Measurements from ENCODE around the gene TMEM139. TPM values are rescaled to one million over a fixed set of nuclear protein-coding genes. Genes with fewer than 3 reads are reported as not detected.
"Not testable (repeated sequence)": the region's sequence is repeated elsewhere in the genome, so short reads cannot be mapped to it uniquely, and the experiment has no call there.

The TMEM139 gene
- total and polyA plus RNA-seq, 5 donors, result 3.6 to 10.9 (median 4.7) TPM

GRCh38 chr7:143257501-143257900 lies 27.3 kb upstream of the TMEM139 start:
- Histone ChIP-seq H3K4me1 (ENCODE audit: control insufficient read depth, insufficient read depth, low read length) (no peaks in the 10 kb centered on the region), H3K27me3 (ENCODE audit: control insufficient read depth, insufficient read depth) (no peaks in the 10 kb centered on the region), H3K27ac (ENCODE audit: low read length) (no peak overlapping the region), H3K4me3 (ENCODE audit: low read length) (no peak overlapping the region), H3K9me3 (ENCODE audit: control insufficient read depth, low read length) (no peaks in the 10 kb centered on the region)
- 84% methylated on average over 5 of the region's 5 CpGs for WGBS
- intact Hi-C loops (cut with DNase I), result no loop called here
- ATAC-seq (no peak), DNase-seq (no peak)

- H3K4me3 ChIP-seq (ENCODE audit: low read length), result no peak overlapping the region
- intact Hi-C loops (cut with DNase I), result no loop called here
- H3K9me3 ChIP-seq (ENCODE audit: control insufficient read depth, low read length), result no peaks in the 10 kb centered on the region
- no peak for ATAC-seq
- H3K4me1 ChIP-seq (ENCODE audit: control insufficient read depth, insufficient read depth, low read length), result no peaks in the 10 kb centered on the region
- DNase-seq, result no peak
- H3K27ac ChIP-seq (ENCODE audit: low read length), result no peak overlapping the region
- WGBS, result 31% methylated on average over 2 of the region's 2 CpGs
- no peaks in the 10 kb centered on the region for H3K27me3 ChIP-seq (ENCODE audit: control insufficient read depth, insufficient read depth)
Observed at GRCh38 chr7:143258831-143259230, 25.9 kb upstream of the TMEM139 start.

- Histone ChIP-seq H3K27me3 (ENCODE audit: control insufficient read depth, insufficient read depth) (no peaks in the 10 kb centered on the region), H3K4me3 (ENCODE audit: low read length) (no peak overlapping the region), H3K4me1 (ENCODE audit: control insufficient read depth, insufficient read depth, low read length) (peaks cover 5% of the 10 kb centered on the region), H3K9me3 (ENCODE audit: control insufficient read depth, low read length) (no peaks in the 10 kb centered on the region), H3K27ac (ENCODE audit: low read length) (no peak overlapping the region)
- intact Hi-C loops (cut with DNase I), result loop anchor here in 2 of 4 donors (10.0 kb wide), 2 partner anchors 125 to 155 kb away; partner anchors contain the start of gene ZYX (in 1 of the 2)
- 83% methylated on average over 2 of the region's 2 CpGs for WGBS
- DNase-seq (no peak), ATAC-seq (no peak)
Observed at GRCh38 chr7:143259765-143260164, 25.0 kb upstream of the TMEM139 start.

GRCh38 chr7:143261901-143262300 lies 22.9 kb upstream of the TMEM139 start:
- Histone ChIP-seq H3K27me3 (ENCODE audit: control insufficient read depth, insufficient read depth) (no peaks in the 10 kb centered on the region), H3K4me1 (ENCODE audit: control insufficient read depth, insufficient read depth, low read length) (peaks cover 10% of the 10 kb centered on the region), H3K4me3 (ENCODE audit: low read length) (no peak overlapping the region), H3K27ac (ENCODE audit: low read length) (no peak overlapping the region), H3K9me3 (ENCODE audit: control insufficient read depth, low read length) (no peaks in the 10 kb centered on the region)
- intact Hi-C loops (cut with DNase I), result loop anchor here in 2 of 4 donors (10.0 kb wide), 2 partner anchors 123 to 153 kb away; partner anchors contain the start of gene ZYX (in 1 of the 2)
- 89% methylated on average over 1 of the region's 1 CpG for WGBS
- ATAC-seq (no peak), DNase-seq (no peak)

- DNase-seq (peak; percentile 91 to 96 (median 95)), ATAC-seq (peak; percentile 98 to 99)
- peak within 1 kb of the TSS; percentile 98 for H3K27ac ChIP-seq (ENCODE audit: low read length)
- peaks cover 10% of the 10 kb centered on the region for H3K4me1 ChIP-seq (ENCODE audit: control insufficient read depth, insufficient read depth, low read length)
- under 1% methylated on average over 48 of the region's 48 CpGs for WGBS
- peak within 1 kb of the TSS; percentile 75 for H3K4me3 ChIP-seq (ENCODE audit: low read length)
- no peaks in the 10 kb centered on the region for H3K27me3 ChIP-seq (ENCODE audit: control insufficient read depth, insufficient read depth)
- no peaks in the 10 kb centered on the region for H3K9me3 ChIP-seq (ENCODE audit: control insufficient read depth, low read length)
- intact Hi-C loops (cut with DNase I), result loop anchor here in 2 of 4 donors (10.0 kb wide), 2 partner anchors 121 to 151 kb away; partner anchors contain the start of gene ZYX (in 1 of the 2)
Observed at GRCh38 chr7:143263266-143264195, 21.2 kb upstream of the TMEM139 start, which contains the start of gene GSTK1. Gene GSTK1, plus strand, starts transcription at chr7:143263441. Its CDS starts 73 bp downstream, at chr7:143263514.

GRCh38 chr7:143264196-143264568 lies 20.6 kb upstream of the TMEM139 start:
- Histone ChIP-seq H3K4me3 (ENCODE audit: low read length) (peak overlapping the region; percentile 75), H3K27ac (ENCODE audit: low read length) (peak overlapping the region; percentile 98)
- intact Hi-C loops (cut with DNase I), result loop anchor here in 2 of 4 donors (10.0 kb wide), 2 partner anchors 121 to 151 kb away; partner anchors contain the start of gene ZYX (in 1 of the 2)
- not testable (repeated sequence) for H3K27me3 ChIP-seq (ENCODE audit: control insufficient read depth, insufficient read depth); ATAC-seq; DNase-seq; H3K4me1 ChIP-seq (ENCODE audit: control insufficient read depth, insufficient read depth, low read length); H3K9me3 ChIP-seq (ENCODE audit: control insufficient read depth, low read length)
- 51% methylated on average over 15 of the region's 15 CpGs for WGBS

- peak in 2 of 3 donors; percentile 53 to 59 for DNase-seq
- 62% methylated on average over 15 of the region's 15 CpGs for WGBS
- H3K4me3 ChIP-seq (ENCODE audit: low read length), result no peak overlapping the region
Observed at GRCh38 chr7:143265017-143265693, 19.6 kb upstream of the TMEM139 start.

GRCh38 chr7:143269251-143269650 lies 15.5 kb upstream of the TMEM139 start:
- 74% methylated on average over 5 of the region's 5 CpGs for WGBS
- no peaks in the 10 kb centered on the region for H3K9me3 ChIP-seq (ENCODE audit: control insufficient read depth, low read length)
- DNase-seq, result no peak
- H3K27me3 ChIP-seq (ENCODE audit: control insufficient read depth, insufficient read depth), result no peaks in the 10 kb centered on the region
- intact Hi-C loops (cut with DNase I), result loop anchor here in 2 of 4 donors (10.0 kb wide), 2 partner anchors 116 to 146 kb away; partner anchors contain the start of gene ZYX (in 1 of the 2)
- H3K4me3 ChIP-seq (ENCODE audit: low read length), result no peak overlapping the region
- H3K27ac ChIP-seq (ENCODE audit: low read length), result no peak overlapping the region
- peak in 1 of 2 donors; percentile 40 for ATAC-seq
- peaks cover 10% of the 10 kb centered on the region for H3K4me1 ChIP-seq (ENCODE audit: control insufficient read depth, insufficient read depth, low read length)

More at GRCh38 chr7:143265017-143265693, 19.6 kb upstream of the TMEM139 start:
- Histone ChIP-seq H3K4me1 (ENCODE audit: control insufficient read depth, insufficient read depth, low read length) (peaks cover 10% of the 10 kb centered on the region), H3K9me3 (ENCODE audit: control insufficient read depth, low read length) (no peaks in the 10 kb centered on the region), H3K27ac (ENCODE audit: low read length) (peak overlapping the region; percentile 25), H3K27me3 (ENCODE audit: control insufficient read depth, insufficient read depth) (no peaks in the 10 kb centered on the region)
- intact Hi-C loops (cut with DNase I), result loop anchor here in 2 of 4 donors (10.0 kb wide), 2 partner anchors 120 to 150 kb away; partner anchors contain the start of gene ZYX (in 1 of the 2)
- ATAC-seq, result no peak

GRCh38 chr7:143271240-143271639 lies 13.5 kb upstream of the TMEM139 start:
- Histone ChIP-seq H3K9me3 (ENCODE audit: control insufficient read depth, low read length) (no peaks in the 10 kb centered on the region), H3K4me1 (ENCODE audit: control insufficient read depth, insufficient read depth, low read length) (no peaks in the 10 kb centered on the region), H3K4me3 (ENCODE audit: low read length) (no peak overlapping the region), H3K27me3 (ENCODE audit: control insufficient read depth, insufficient read depth) (no peaks in the 10 kb centered on the region), H3K27ac (ENCODE audit: low read length) (no peak overlapping the region)
- no peak for DNase-seq
- intact Hi-C loops (cut with DNase I), result no loop called here
- ATAC-seq, result no peak
- 92% methylated on average over 1 of the region's 1 CpG for WGBS

- ATAC-seq, result no peak
- H3K27ac ChIP-seq (ENCODE audit: low read length), result no peak overlapping the region
- H3K4me3 ChIP-seq (ENCODE audit: low read length), result no peak overlapping the region
- H3K9me3 ChIP-seq (ENCODE audit: control insufficient read depth, low read length), result no peaks in the 10 kb centered on the region
- intact Hi-C loops (cut with DNase I), result no loop called here
- DNase-seq, result no peak
- no peaks in the 10 kb centered on the region for H3K27me3 ChIP-seq (ENCODE audit: control insufficient read depth, insufficient read depth)
- H3K4me1 ChIP-seq (ENCODE audit: control insufficient read depth, insufficient read depth, low read length), result no peaks in the 10 kb centered on the region
- WGBS, result 93% methylated on average over 2 of the region's 2 CpGs
Observed at GRCh38 chr7:143272871-143273270, 11.9 kb upstream of the TMEM139 start.
